ENCODE results near the gene GRIA4.
"Not testable (repeated sequence)": the region's sequence is repeated elsewhere in the genome, so short reads cannot be mapped to it uniquely, and the experiment has no call there.

The GRIA4 gene

GRCh38 chr11:105935791-105936190, 325.9 kb downstream of the GRIA4 start:
- DNase-seq, result no peak

- DNase-seq, result no peak
Measured at GRCh38 chr11:105937331-105937730, 327.5 kb downstream of the GRIA4 start.

GRCh38 chr11:105937738-105938137, 327.9 kb downstream of the GRIA4 start:
- DNase-seq, result no peak

- DNase-seq, result no peak
Measured at GRCh38 chr11:105942921-105943320, 333.0 kb downstream of the GRIA4 start.

GRCh38 chr11:105948918-105949590, 339.2 kb downstream of the GRIA4 start:
- no peak for DNase-seq

- DNase-seq, result no peak
Measured at GRCh38 chr11:105953886-105954285, 344.0 kb downstream of the GRIA4 start.

GRCh38 chr11:105960252-105961245, 350.7 kb downstream of the GRIA4 start:
- DNase-seq, result no peak

GRCh38 chr11:105968021-105968697, 358.3 kb downstream of the GRIA4 start:
- DNase-seq, result no peak

- no peak for DNase-seq
Measured at GRCh38 chr11:105969756-105970155, 359.9 kb downstream of the GRIA4 start.

GRCh38 chr11:105975128-105975527, 365.3 kb downstream of the GRIA4 start:
- no peak for DNase-seq

- no peak for DNase-seq
Measured at GRCh38 chr11:105979997-105980703, 370.3 kb downstream of the GRIA4 start.

GRCh38 chr11:105986554-105986953, 376.7 kb downstream of the GRIA4 start:
- DNase-seq, result no peak

GRCh38 chr11:105988197-105988596, 378.3 kb downstream of the GRIA4 start:
- DNase-seq, result no peak

- no peak for DNase-seq
Measured at GRCh38 chr11:105989124-105989523, 379.3 kb downstream of the GRIA4 start.

GRCh38 chr11:105991888-105992287, 382.0 kb downstream of the GRIA4 start:
- DNase-seq, result no peak

GRCh38 chr11:106001304-106002012, 391.6 kb downstream of the GRIA4 start:
- no peak for DNase-seq

GRCh38 chr11:106003094-106003493, 393.2 kb downstream of the GRIA4 start:
- not testable (repeated sequence) for DNase-seq

- no peak for DNase-seq
Measured at GRCh38 chr11:106011481-106011880, 401.6 kb downstream of the GRIA4 start.

- DNase-seq, result no peak
Measured at GRCh38 chr11:106012744-106013143, 402.9 kb downstream of the GRIA4 start.

GRCh38 chr11:106014035-106014434, 404.2 kb downstream of the GRIA4 start:
- DNase-seq, result no peak

- DNase-seq, result no peak
Measured at GRCh38 chr11:106014620-106015019, 404.7 kb downstream of the GRIA4 start.

- DNase-seq, result no peak
Measured at GRCh38 chr11:106015066-106015465, 405.2 kb downstream of the GRIA4 start.

Measured in Kasumi-1 (cell line).